Measurements from ENCODE around the gene COX10.

GRCh38 chr17:14168582-14168981, 99.3 kb downstream of the COX10 start:
- no peak for TF ChIP-seq POLR2AphosphoS5 (IDR thresholded peaks at IDR 0.05; ENCODE audit: borderline replicate concordance, low read depth, low read length)
- TF ChIP-seq EZH2 (IDR thresholded peaks at IDR 0.05): no peak

Measured in SK-N-MC (cell line).